NCI-H2196 treated with DMSO at 0.1 percent for 48 hours (cell line): ENCODE data around the gene FCN1.

Experiments
- DNase-seq: peaks from one replicate; lab custom pipeline; 2025; ENCODE audit not compliant: unreplicated experiment; lab: John Stamatoyannopoulos, UW

FCN1 gene

GRCh38 chr9:134894136-134894860, 23.4 kb downstream of the FCN1 start:
- DNase-seq, result no peak

GRCh38 chr9:134892820-134893420, 24.8 kb downstream of the FCN1 start:
- DNase-seq, result no peak

- DNase-seq, result no peak
Measured at GRCh38 chr9:134892221-134892620, 25.5 kb downstream of the FCN1 start.

GRCh38 chr9:134891713-134892112, 26.0 kb downstream of the FCN1 start:
- DNase-seq, result no peak

GRCh38 chr9:134891053-134891452, 26.7 kb downstream of the FCN1 start:
- DNase-seq, result no peak

- DNase-seq, result no peak
Measured at GRCh38 chr9:134890155-134890495, 27.6 kb downstream of the FCN1 start.

- no peak for DNase-seq
Measured at GRCh38 chr9:134889386-134890154, 28.1 kb downstream of the FCN1 start.

GRCh38 chr9:134888603-134889190, 29.0 kb downstream of the FCN1 start:
- no peak for DNase-seq

- DNase-seq, result no peak
Measured at GRCh38 chr9:134887686-134888602, 29.8 kb downstream of the FCN1 start.

- DNase-seq, result no peak
Measured at GRCh38 chr9:134887219-134887618, 30.5 kb downstream of the FCN1 start.

GRCh38 chr9:134886413-134886913, 31.2 kb downstream of the FCN1 start:
- no peak for DNase-seq

GRCh38 chr9:134885679-134886412, 31.9 kb downstream of the FCN1 start:
- no peak for DNase-seq

GRCh38 chr9:134885001-134885678, 32.6 kb downstream of the FCN1 start:
- DNase-seq, result no peak

GRCh38 chr9:134884492-134884891, 33.2 kb downstream of the FCN1 start:
- DNase-seq, result no peak

- DNase-seq, result no peak
Measured at GRCh38 chr9:134883040-134883782, 34.5 kb downstream of the FCN1 start.

- DNase-seq, result no peak
Measured at GRCh38 chr9:134882204-134882785, 35.4 kb downstream of the FCN1 start.

GRCh38 chr9:134881313-134881670, 36.4 kb downstream of the FCN1 start:
- no peak for DNase-seq
